GM19438 (cell line): ENCODE results near the gene ADISSP.

Experiments
- ATAC-seq: cut with Tn5 transposase; IDR thresholded peaks from one replicate; pipeline ENCODE4 v1.9.1; 2021; ENCODE audit warnings: low read depth; ENCODE audit not compliant: unreplicated experiment

ADISSP gene

GRCh38 chr20:3767427-3768341 lies at the start of gene ADISSP:
ADISSP (minus strand) TSS chr20:3767753; CDS start chr20:3760100, 7,653 bp downstream.
- ATAC-seq: peak; percentile 91

GRCh38 chr20:3815703-3816315 lies 48.3 kb upstream of the ADISSP start:
- ATAC-seq: no peak

GRCh38 chr20:3814928-3815495 lies 47.5 kb upstream of the ADISSP start:
- ATAC-seq: no peak

- no peak for ATAC-seq
Observed at GRCh38 chr20:3813848-3814581, 46.5 kb upstream of the ADISSP start.

GRCh38 chr20:3812975-3813847 lies 45.7 kb upstream of the ADISSP start:
- ATAC-seq: no peak

GRCh38 chr20:3812259-3812681 lies 44.7 kb upstream of the ADISSP start:
- no peak for ATAC-seq

GRCh38 chr20:3811467-3812258 lies 44.1 kb upstream of the ADISSP start:
- no peak for ATAC-seq

- no peak for ATAC-seq
Observed at GRCh38 chr20:3808544-3808943, 41.0 kb upstream of the ADISSP start.

GRCh38 chr20:3804781-3805180 lies 37.2 kb upstream of the ADISSP start:
- no peak for ATAC-seq

- ATAC-seq: no peak
Observed at GRCh38 chr20:3804254-3804751, 36.8 kb upstream of the ADISSP start.

- ATAC-seq: no peak
Observed at GRCh38 chr20:3803854-3804253, 36.3 kb upstream of the ADISSP start.

- ATAC-seq: no peak
Observed at GRCh38 chr20:3803289-3803688, 35.7 kb upstream of the ADISSP start.

GRCh38 chr20:3802524-3803239 lies 35.1 kb upstream of the ADISSP start:
- ATAC-seq: no peak

- no peak for ATAC-seq
Observed at GRCh38 chr20:3801846-3802245, 34.3 kb upstream of the ADISSP start.

- no peak for ATAC-seq
Observed at GRCh38 chr20:3801299-3801698, 33.7 kb upstream of the ADISSP start.

- ATAC-seq: no peak
Observed at GRCh38 chr20:3800878-3801260, 33.3 kb upstream of the ADISSP start.

- ATAC-seq: no peak
Observed at GRCh38 chr20:3800256-3800877, 32.8 kb upstream of the ADISSP start.

- no peak for ATAC-seq
Observed at GRCh38 chr20:3798908-3799248, 31.3 kb upstream of the ADISSP start.
